Neural progenitor cell (in vitro differentiated cells): ENCODE measurements around the gene LDB3. TPM values are rescaled to one million over a fixed set of nuclear protein-coding genes. Genes with fewer than 3 reads are reported as not detected.

Experiments
- DNase-seq: peaks from one replicate; pipeline ENCODE4 v3.0.0-alpha.2; 2016; ENCODE audit warnings: low spot score
- H2AFZ ChIP-seq: fragments of 200-600 bp; sonication (generic); replicated peaks from 2 replicates; pipeline ENCODE4 v1.6.1; 2016; ENCODE audit warnings: antibody characterized with exemption
- H3F3A ChIP-seq: fragments of 200-600 bp; sonication (generic); 2 replicates; pipeline ENCODE4 v1.6.1; 2016; ENCODE audit warnings: antibody characterized with exemption, low read depth
- H3K27ac ChIP-seq: fragments of 200-600 bp; sonication (generic); 2 replicates; pipeline ENCODE4 v1.5.1; 2016; ENCODE audit warnings: mild to moderate bottlenecking
- H3K27me3 ChIP-seq: fragments of 200-600 bp; sonication (generic); 2 replicates; pipeline ENCODE4 v1.6.1; 2016; ENCODE audit warnings: mild to moderate bottlenecking, moderate library complexity
- H3K36me3 ChIP-seq: fragments of 200-600 bp; sonication (generic); 2 replicates; pipeline ENCODE4 v1.5.1; 2016
- H3K4me1 ChIP-seq: fragments of 200-600 bp; sonication (generic); 2 replicates; pipeline ENCODE4 v1.6.1; 2016; ENCODE audit warnings: mixed run types
- H3K4me2 ChIP-seq: fragments of 200-600 bp; sonication (generic); 2 replicates; pipeline ENCODE4 v1.6.1; 2016
- H3K4me3 ChIP-seq: fragments of 200-600 bp; sonication (generic); 2 replicates; pipeline ENCODE4 v1.5.1; 2016
- H3K79me2 ChIP-seq: fragments of 200-600 bp; sonication (generic); 2 replicates; pipeline ENCODE4 v1.6.1; 2016; ENCODE audit warnings: low read depth
- H3K9ac ChIP-seq: fragments of 200-600 bp; sonication (generic); 2 replicates; pipeline ENCODE4 v1.6.1; 2016
- H3K9me3 ChIP-seq: fragments of 200-600 bp; sonication (generic); 2 replicates; pipeline ENCODE4 v1.5.1; 2016; ENCODE audit warnings: low read depth
- H4K20me1 ChIP-seq: fragments of 200-600 bp; sonication (generic); 2 replicates; pipeline ENCODE4 v1.6.1; 2016; ENCODE audit warnings: low read depth
- H3K27ac Mint-ChIP-seq: 3 replicates; pipeline ENCODE4 v1.8.0; 2021; ENCODE audit warnings: mixed read lengths
- H3K27me3 Mint-ChIP-seq: 2 replicates; pipeline ENCODE4 v1.8.0; 2022; ENCODE audit warnings: low read depth, mild to moderate bottlenecking, inconsistent platforms, moderate library complexity, mixed read lengths; ENCODE audit not compliant: insufficient read depth
- H3K36me3 Mint-ChIP-seq: 3 replicates; pipeline ENCODE4 v1.8.0; 2021; ENCODE audit warnings: mixed read lengths
- H3K4me1 Mint-ChIP-seq: 3 replicates; pipeline ENCODE4 v1.8.0; 2021; ENCODE audit warnings: mixed read lengths
- H3K4me3 Mint-ChIP-seq: 3 replicates; pipeline ENCODE4 v1.8.0; 2021; ENCODE audit warnings: mild to moderate bottlenecking, moderate library complexity, mixed read lengths
- H3K9me3 Mint-ChIP-seq: 3 replicates; pipeline ENCODE4 v1.8.0; 2020; ENCODE audit warnings: mixed read lengths
- EZH2 ChIP-seq: fragments of 200-600 bp; sonication (generic); IDR thresholded peaks from 2 replicates; pipeline ENCODE4 v1.6.1; 2017; ENCODE audit warnings: antibody characterized with exemption, mild to moderate bottlenecking, moderate library complexity
- EZH2phosphoT487 ChIP-seq: fragments of 200-600 bp; sonication (generic); IDR thresholded peaks from 2 replicates; pipeline ENCODE4 v1.6.1; 2017; ENCODE audit warnings: antibody characterized with exemption
- total RNA-seq: library from RNA; depleted of rRNA; stranded (reverse); fragments of >200 nt; gene quantifications from 2 replicates; pipeline ENCODE4 v1.2.3, GENCODE V29; 2015; ENCODE audit warnings: low replicate concordance
- TF ChIP-seq, protein P1 (sequence below): fragments of 200-600 bp; sonication (generic); IDR thresholded peaks from 2 replicates; pipeline ENCODE4 v1.5.1; 2017; ENCODE audit warnings: antibody characterized with exemption, mild to moderate bottlenecking

LDB3 gene
- total RNA-seq, 1 donor from 2014 or later, result not detected

- Mint-ChIP-seq H3K36me3 (peaks cover 2% of the 10 kb centered on the region), H3K4me3 (no peak overlapping the region), H3K27ac (peak overlapping the region; percentile 66), H3K9me3 (no peaks in the 10 kb centered on the region), H3K27me3 (peaks cover 2% of the 10 kb centered on the region), H3K4me1 (no peaks in the 10 kb centered on the region)
- Histone ChIP-seq H3K9ac (no peak overlapping the region), H3K27me3 (no peaks in the 10 kb centered on the region), H3K4me2 (no peak overlapping the region), H3K4me1 (no peaks in the 10 kb centered on the region), H3F3A (peaks cover 6% of the 10 kb centered on the region), H3K4me3 (no peak overlapping the region), H4K20me1 (no peaks in the 10 kb centered on the region), H3K79me2 (no peaks in the 10 kb centered on the region), H3K36me3 (no peaks in the 10 kb centered on the region), H3K9me3 (no peaks in the 10 kb centered on the region), H2AFZ (no peak overlapping the region), H3K27ac (no peak overlapping the region)
- TF ChIP-seq EZH2, result no peak
- TF ChIP-seq EZH2phosphoT487, result no peak
- TF ChIP-seq, protein P1, sequence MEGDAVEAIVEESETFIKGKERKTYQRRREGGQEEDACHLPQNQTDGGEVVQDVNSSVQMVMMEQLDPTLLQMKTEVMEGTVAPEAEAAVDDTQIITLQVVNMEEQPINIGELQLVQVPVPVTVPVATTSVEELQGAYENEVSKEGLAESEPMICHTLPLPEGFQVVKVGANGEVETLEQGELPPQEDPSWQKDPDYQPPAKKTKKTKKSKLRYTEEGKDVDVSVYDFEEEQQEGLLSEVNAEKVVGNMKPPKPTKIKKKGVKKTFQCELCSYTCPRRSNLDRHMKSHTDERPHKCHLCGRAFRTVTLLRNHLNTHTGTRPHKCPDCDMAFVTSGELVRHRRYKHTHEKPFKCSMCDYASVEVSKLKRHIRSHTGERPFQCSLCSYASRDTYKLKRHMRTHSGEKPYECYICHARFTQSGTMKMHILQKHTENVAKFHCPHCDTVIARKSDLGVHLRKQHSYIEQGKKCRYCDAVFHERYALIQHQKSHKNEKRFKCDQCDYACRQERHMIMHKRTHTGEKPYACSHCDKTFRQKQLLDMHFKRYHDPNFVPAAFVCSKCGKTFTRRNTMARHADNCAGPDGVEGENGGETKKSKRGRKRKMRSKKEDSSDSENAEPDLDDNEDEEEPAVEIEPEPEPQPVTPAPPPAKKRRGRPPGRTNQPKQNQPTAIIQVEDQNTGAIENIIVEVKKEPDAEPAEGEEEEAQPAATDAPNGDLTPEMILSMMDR, result no peak
- DNase-seq, result no peak
Observed at GRCh38 chr10:86742230-86742629, 73.9 kb downstream of the LDB3 start.

DNA sequence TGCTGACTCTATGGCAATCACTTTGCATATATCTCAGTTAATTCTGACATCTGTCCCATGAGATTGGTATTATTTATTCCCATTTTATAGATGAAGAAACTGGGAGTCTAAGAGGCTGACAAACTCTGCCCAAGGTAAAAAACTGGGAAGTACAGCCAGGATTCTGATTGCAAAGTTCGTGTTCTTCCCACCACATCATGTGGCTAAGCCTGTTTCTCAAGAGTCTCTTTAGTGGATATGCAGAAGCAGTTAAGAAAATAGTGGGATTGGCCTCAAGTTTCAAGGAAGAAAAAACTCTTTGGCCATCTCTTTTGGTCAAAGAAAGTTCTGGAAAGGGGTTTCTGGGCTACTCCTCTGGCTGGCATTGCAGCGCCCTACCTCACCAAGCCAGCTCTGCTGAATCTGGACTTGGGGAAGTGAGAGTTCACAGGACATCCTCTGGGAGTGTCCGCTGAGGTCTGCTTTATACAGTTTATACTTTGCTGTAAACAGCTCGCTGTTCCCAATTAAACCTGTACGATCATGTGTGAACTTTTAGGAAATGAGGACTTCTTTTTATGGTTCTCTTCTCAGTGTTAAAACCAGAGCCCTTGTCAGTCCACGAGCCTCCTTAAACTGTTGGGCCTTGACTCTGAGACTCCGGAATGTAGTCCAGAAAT is 75.9 kb downstream of the LDB3 start:
- TF ChIP-seq EZH2phosphoT487, result no peak
- Mint-ChIP-seq H3K36me3 (peaks cover 2% of the 10 kb centered on the region), H3K9me3 (no peaks in the 10 kb centered on the region), H3K4me3 (no peak overlapping the region), H3K27me3 (peaks cover 2% of the 10 kb centered on the region), H3K4me1 (peaks cover 9% of the 10 kb centered on the region), H3K27ac (no peak overlapping the region)
- Histone ChIP-seq H3K27me3 (no peaks in the 10 kb centered on the region), H3K4me3 (no peak overlapping the region), H3F3A (peaks cover 6% of the 10 kb centered on the region), H3K9me3 (no peaks in the 10 kb centered on the region), H4K20me1 (no peaks in the 10 kb centered on the region), H2AFZ (no peak overlapping the region), H3K79me2 (no peaks in the 10 kb centered on the region), H3K36me3 (no peaks in the 10 kb centered on the region), H3K27ac (no peak overlapping the region), H3K4me2 (no peak overlapping the region), H3K4me1 (no peaks in the 10 kb centered on the region), H3K9ac (no peak overlapping the region)
- DNase-seq, result no peak

DNA sequence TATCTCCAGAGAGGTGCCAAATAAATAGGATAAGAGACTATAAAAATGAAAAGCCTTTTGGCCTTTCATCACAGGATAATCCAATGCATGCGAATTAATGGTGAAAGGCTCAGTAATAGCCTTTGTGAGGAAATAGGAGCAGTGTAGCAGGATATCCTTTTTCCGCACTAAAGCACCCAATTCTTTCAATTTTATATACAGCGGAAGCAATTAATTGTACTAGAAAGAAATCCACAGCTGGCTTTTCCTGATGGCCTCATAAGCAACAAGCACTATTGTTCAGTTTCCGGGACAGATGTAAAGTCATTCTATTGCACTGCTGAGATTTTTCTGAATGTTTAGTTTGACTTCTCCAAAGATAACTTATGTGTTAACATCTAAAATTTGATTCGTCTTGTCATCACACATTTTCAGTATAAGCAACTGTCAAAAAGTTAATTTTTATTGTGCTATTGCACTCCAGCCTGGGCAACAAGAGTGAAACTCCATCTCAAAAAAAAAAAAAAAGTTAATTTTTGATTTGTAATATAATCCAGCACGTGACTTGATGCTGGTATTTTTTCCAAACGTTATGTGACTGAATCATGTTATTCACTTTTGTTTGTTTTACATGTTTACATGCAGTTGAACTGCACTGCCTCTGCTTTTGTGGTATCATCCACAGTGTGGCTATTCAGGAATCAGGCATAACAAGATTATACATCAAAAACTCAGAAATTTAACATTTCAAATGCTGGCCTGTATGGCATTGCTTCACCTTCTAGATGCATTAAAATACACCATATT is 79.7 kb downstream of the LDB3 start:
- Mint-ChIP-seq H3K4me1 (peaks cover 17% of the 10 kb centered on the region), H3K36me3 (peaks cover 14% of the 10 kb centered on the region), H3K9me3 (no peaks in the 10 kb centered on the region)

More for the DNA sequence above, 79.7 kb downstream of the LDB3 start:
- no peak for DNase-seq
- peaks cover 13% of the 10 kb centered on the region for H3K79me2 ChIP-seq
- peaks cover 5% of the 10 kb centered on the region for H4K20me1 ChIP-seq
- no peaks in the 10 kb centered on the region for H3K9me3 ChIP-seq
- no peak overlapping the region for H3K4me3 Mint-ChIP-seq
- H3F3A ChIP-seq, result peaks cover 20% of the 10 kb centered on the region
- peaks cover 8% of the 10 kb centered on the region for H3K4me1 ChIP-seq
- no peak overlapping the region for H3K4me3 ChIP-seq
- no peaks in the 10 kb centered on the region for H3K27me3 Mint-ChIP-seq
- TF ChIP-seq EZH2, result no peak
- TF ChIP-seq, protein P1, result no peak
- TF ChIP-seq EZH2phosphoT487, result no peak
- H3K27ac ChIP-seq, result no peak overlapping the region
- no peak overlapping the region for H3K9ac ChIP-seq
- no peak overlapping the region for H3K27ac Mint-ChIP-seq
- no peaks in the 10 kb centered on the region for H3K36me3 ChIP-seq
- H3K4me2 ChIP-seq, result no peak overlapping the region
- H3K27me3 ChIP-seq, result no peaks in the 10 kb centered on the region
- H2AFZ ChIP-seq, result no peak overlapping the region
